Measurements from ENCODE around the gene PACSIN1.

The PACSIN1 gene

GRCh38 chr6:34465531-34466241 is at the start of gene PACSIN1:
PACSIN1 (plus strand) TSS chr6:34466076; CDS start chr6:34526306, 60,230 bp downstream.
- peak; percentile 20 for DNase-seq

- no peak for DNase-seq
Measured at GRCh38 chr6:34416877-34417371, 49.0 kb upstream of the PACSIN1 start.

- DNase-seq, result no peak
Measured at GRCh38 chr6:34418367-34418766, 47.5 kb upstream of the PACSIN1 start.

- no peak for DNase-seq
Measured at GRCh38 chr6:34423254-34423653, 42.6 kb upstream of the PACSIN1 start.

- no peak for DNase-seq
Measured at GRCh38 chr6:34424200-34425131, 41.4 kb upstream of the PACSIN1 start.

GRCh38 chr6:34425132-34425497 is 40.8 kb upstream of the PACSIN1 start:
- DNase-seq, result peak; percentile 12

GRCh38 chr6:34425498-34426410 is 40.1 kb upstream of the PACSIN1 start, which contains the start of gene RPS10:
RPS10 (minus strand) TSS chr6:34426069; CDS start chr6:34425221, 848 bp downstream.
- peak; percentile 91 for DNase-seq

- DNase-seq, result no peak
Measured at GRCh38 chr6:34435916-34436315, 30.0 kb upstream of the PACSIN1 start.

- DNase-seq, result no peak
Measured at GRCh38 chr6:34436803-34437643, 28.9 kb upstream of the PACSIN1 start.

GRCh38 chr6:34437644-34437970 is 28.3 kb upstream of the PACSIN1 start:
- DNase-seq, result no peak

GRCh38 chr6:34438705-34439104 is 27.2 kb upstream of the PACSIN1 start:
- no peak for DNase-seq

GRCh38 chr6:34439442-34439841 is 26.4 kb upstream of the PACSIN1 start:
- DNase-seq, result no peak

GRCh38 chr6:34441526-34441925 is 24.4 kb upstream of the PACSIN1 start:
- DNase-seq, result no peak

GRCh38 chr6:34445313-34445860 is 20.5 kb upstream of the PACSIN1 start:
- DNase-seq, result no peak

- DNase-seq, result no peak
Measured at GRCh38 chr6:34447386-34447785, 18.5 kb upstream of the PACSIN1 start.

GRCh38 chr6:34447910-34448309 is 18.0 kb upstream of the PACSIN1 start:
- no peak for DNase-seq

GRCh38 chr6:34451192-34451591 is 14.7 kb upstream of the PACSIN1 start:
- no peak for DNase-seq

GRCh38 chr6:34455831-34456230 is 10.0 kb upstream of the PACSIN1 start:
- no peak for DNase-seq

- no peak for DNase-seq
Measured at GRCh38 chr6:34457382-34457741, 8.5 kb upstream of the PACSIN1 start.

GRCh38 chr6:34457742-34458735 is 7.8 kb upstream of the PACSIN1 start:
- no peak for DNase-seq

Measured in CD4-positive, alpha-beta T cell treated with Interleukin-21 for 1 hour (primary cell).